VCaP (cell line): ENCODE data around the gene S1PR3.

Experiments used
- H3K27ac ChIP-seq: fragments of 450-650 bp; 2 replicates; pipeline ENCODE4 v1.5.1; 2017
- TF ChIP-seq, protein P1 (sequence below): fragments of 450-650 bp; conservative IDR thresholded peaks from 2 replicates; pipeline ENCODE4 v1.5.1; 2017; ENCODE audit warnings: mild to moderate bottlenecking, moderate library complexity

S1PR3 gene

DNA sequence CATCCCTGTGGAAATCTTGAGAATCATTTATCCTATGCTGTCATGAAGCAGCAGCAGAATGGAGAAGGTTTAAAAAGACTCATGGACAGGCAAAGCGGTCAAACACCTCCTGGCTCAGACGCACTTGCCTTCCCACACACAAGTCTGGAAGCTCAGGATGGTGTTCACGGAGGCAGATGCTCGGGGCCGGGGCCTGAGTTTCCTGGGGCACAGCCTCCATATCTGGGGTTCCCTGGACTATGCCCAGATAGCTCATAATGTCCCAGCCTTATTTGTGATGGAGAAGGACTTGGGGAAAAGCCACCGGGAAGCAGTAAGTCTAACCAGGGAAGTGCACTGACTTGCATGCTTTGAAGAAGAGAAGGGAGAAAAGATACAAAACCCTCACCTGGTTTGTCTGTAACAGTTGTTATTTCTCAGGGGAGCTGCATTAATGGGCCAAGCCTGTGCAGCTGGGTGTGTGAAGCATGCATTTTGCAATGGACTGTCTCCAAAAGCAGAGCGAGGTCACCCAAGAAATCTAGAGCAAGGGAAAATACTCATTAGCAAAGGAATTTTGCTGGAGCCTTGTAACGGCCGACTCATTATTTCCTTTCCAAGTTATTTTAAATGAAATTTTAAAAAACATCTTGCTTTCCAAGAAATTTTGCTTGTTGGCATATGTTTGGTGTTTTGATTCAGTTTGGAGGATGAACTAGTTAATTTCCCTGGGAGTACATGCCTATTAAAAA lies 3.4 kb downstream of the S1PR3 start:
- H3K27ac ChIP-seq: no peak overlapping the region
- TF ChIP-seq, protein P1, sequence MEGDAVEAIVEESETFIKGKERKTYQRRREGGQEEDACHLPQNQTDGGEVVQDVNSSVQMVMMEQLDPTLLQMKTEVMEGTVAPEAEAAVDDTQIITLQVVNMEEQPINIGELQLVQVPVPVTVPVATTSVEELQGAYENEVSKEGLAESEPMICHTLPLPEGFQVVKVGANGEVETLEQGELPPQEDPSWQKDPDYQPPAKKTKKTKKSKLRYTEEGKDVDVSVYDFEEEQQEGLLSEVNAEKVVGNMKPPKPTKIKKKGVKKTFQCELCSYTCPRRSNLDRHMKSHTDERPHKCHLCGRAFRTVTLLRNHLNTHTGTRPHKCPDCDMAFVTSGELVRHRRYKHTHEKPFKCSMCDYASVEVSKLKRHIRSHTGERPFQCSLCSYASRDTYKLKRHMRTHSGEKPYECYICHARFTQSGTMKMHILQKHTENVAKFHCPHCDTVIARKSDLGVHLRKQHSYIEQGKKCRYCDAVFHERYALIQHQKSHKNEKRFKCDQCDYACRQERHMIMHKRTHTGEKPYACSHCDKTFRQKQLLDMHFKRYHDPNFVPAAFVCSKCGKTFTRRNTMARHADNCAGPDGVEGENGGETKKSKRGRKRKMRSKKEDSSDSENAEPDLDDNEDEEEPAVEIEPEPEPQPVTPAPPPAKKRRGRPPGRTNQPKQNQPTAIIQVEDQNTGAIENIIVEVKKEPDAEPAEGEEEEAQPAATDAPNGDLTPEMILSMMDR: no peak

- H3K27ac ChIP-seq: no peak overlapping the region
- TF ChIP-seq, protein P1: no peak
Observed at GRCh38 chr9:88995200-88995577, 3.9 kb downstream of the S1PR3 start.

- TF ChIP-seq, protein P1: no peak
- no peak overlapping the region for H3K27ac ChIP-seq
Observed at GRCh38 chr9:88995627-88996026, 4.4 kb downstream of the S1PR3 start.

- H3K27ac ChIP-seq: no peak overlapping the region
- TF ChIP-seq, protein P1: no peak
Observed at GRCh38 chr9:88996046-88996920, 5.0 kb downstream of the S1PR3 start.

DNA sequence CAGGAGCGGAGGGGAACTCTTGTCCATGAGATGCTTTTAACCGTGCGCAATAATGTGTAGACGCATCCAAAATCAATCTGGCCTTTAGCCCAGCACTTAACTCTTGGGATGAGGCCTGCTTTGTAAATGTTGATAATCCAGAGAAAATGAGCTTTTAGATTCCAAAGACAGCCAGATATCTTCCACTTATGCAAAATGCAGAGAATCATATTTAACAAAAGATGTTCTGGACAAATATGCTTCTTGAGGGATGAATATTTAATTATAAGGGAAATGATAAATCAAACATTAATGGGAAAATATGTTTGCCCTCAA lies 5.6 kb downstream of the S1PR3 start:
- TF ChIP-seq, protein P1: no peak

DNA sequence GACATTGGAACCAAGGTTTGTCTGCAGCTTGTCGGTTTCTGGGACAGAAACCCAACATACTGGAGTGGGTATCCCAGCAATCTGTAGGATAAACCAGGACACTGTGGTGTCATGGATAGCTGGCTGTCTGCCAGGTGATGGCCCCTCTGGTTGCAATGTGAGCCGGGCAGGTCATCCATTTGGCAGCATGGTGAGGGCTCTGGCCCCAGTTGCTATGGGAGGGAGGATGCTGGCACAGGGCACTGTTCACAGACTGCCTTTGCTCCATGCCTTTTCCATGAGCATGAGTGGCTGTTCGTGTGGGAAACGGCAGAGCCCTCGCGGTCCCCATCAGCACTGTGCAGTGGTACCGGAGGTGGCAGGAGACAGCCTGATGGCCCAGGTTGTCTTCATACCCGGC lies 6.4 kb downstream of the S1PR3 start:
- TF ChIP-seq, protein P1: no peak
- H3K27ac ChIP-seq: no peak overlapping the region

More for the DNA sequence above, 5.6 kb downstream of the S1PR3 start:
- H3K27ac ChIP-seq: no peak overlapping the region

- TF ChIP-seq, protein P1: no peak
- H3K27ac ChIP-seq: no peak overlapping the region
Observed at GRCh38 chr9:88998503-88998902, 7.2 kb downstream of the S1PR3 start.
